Esophagus squamous epithelium (tissue), 5 donors: Measurements from ENCODE around the gene SMYD1. TPM values are rescaled to one million over a fixed set of nuclear protein-coding genes. Genes with fewer than 3 reads are reported as not detected.

Experiments
- DNase-seq: peaks from one replicate; lab custom pipeline; 2025; lab: John Stamatoyannopoulos, UW
- H3K27ac ChIP-seq, 4 donors: fragments of 200-600 bp; sonication (generic); one replicate each; pipeline ENCODE4 v1.5.1; 2016 to 2019; ENCODE audit warnings: mild to moderate bottlenecking in 1 of 4
- H3K27me3 ChIP-seq, 4 donors: fragments of 200-600 bp; sonication (generic); 1 replicate in 3 of 4; 2 replicates in 1 of 4; pipeline versions ENCODE4 v1.5.1 to v1.6.0; 2017 to 2021; ENCODE audit warnings: antibody characterized with exemption in 1 of 4
- H3K36me3 ChIP-seq, 3 donors: fragments of 200-600 bp; sonication (generic); one replicate each; pipeline ENCODE4 v1.5.1; 2016 to 2019
- H3K4me1 ChIP-seq, 3 donors: fragments of 200-600 bp; sonication (generic); one replicate each; pipeline ENCODE4 v1.5.1; 2017 to 2019
- H3K4me3 ChIP-seq, 4 donors: fragments of 200-600 bp; sonication (generic); 1 replicate in 3 of 4; 2 replicates in 1 of 4; pipeline ENCODE4 v1.5.1; 2016 to 2019; ENCODE audit warnings: mild to moderate bottlenecking in 2 of 4, moderate library complexity in 1 of 4
- H3K9me3 ChIP-seq, 3 donors: fragments of 200-600 bp; sonication (generic); one replicate each; pipeline ENCODE4 v1.5.1; 2016 to 2019
- CTCF ChIP-seq, 6 experiments: fragments of 450-650 bp in 4 of 6; fragments of 200-600 bp in 2 of 6; sonication (generic) in 2 of 6; IDR thresholded peaks; one replicate each; pipeline ENCODE4 v1.5.1; 2016 to 2019; ENCODE audit warnings: antibody characterized with exemption in 6 of 6, mild to moderate bottlenecking in 4 of 6, moderate library complexity in 4 of 6
- POLR2A ChIP-seq, 4 donors: fragments of 450-650 bp; IDR thresholded peaks; one replicate each; pipeline ENCODE4 v1.6.1; 2017; ENCODE audit warnings: antibody characterized with exemption in 4 of 4, mild to moderate bottlenecking in 4 of 4, moderate library complexity in 3 of 4
- WGBS, 2 donors: methylation state at CpG; one replicate each; pipeline ENCODE4 v1.1.5; 2018; 5-methylcytosine and 5-hydroxymethylcytosine counted together
- intact Hi-C: fragments of 100-400 bp; cut with DNase I; formaldehyde crosslinking; loops from one replicate; pipeline ENCODE4 v1.15.0; 2022
- total RNA-seq, 4 donors: library from RNA; depleted of rRNA; stranded (reverse); fragments of >200 nt; gene quantifications; one replicate each; pipeline ENCODE4 v1.1.0, GENCODE V29; 2016
- donor health status: DM: yes; HTN: yes; CAD: no.

The SMYD1 gene
- total RNA-seq, 4 donors from 2014 or later: 0.27 TPM; not detected in 3

GRCh38 chr2:88136817-88137216 is 69.2 kb downstream of the SMYD1 start:
- no peak for TF ChIP-seq CTCF (IDR thresholded peaks at IDR 0.05)
- no peak for TF ChIP-seq POLR2A (IDR thresholded peaks at IDR 0.05)
- WGBS, 2 donors: 64 to 68% methylated on average over 4 of the region's 4 CpGs
- intact Hi-C loops: no loop called here

GRCh38 chr2:88137833-88138232 is 70.2 kb downstream of the SMYD1 start:
- TF ChIP-seq POLR2A (IDR thresholded peaks at IDR 0.05): no peak
- no peak for TF ChIP-seq CTCF (IDR thresholded peaks at IDR 0.05)
- H3K27me3 ChIP-seq: peaks cover 0 to 18% (median 0%) of the 10 kb centered on the region in 4 donors
- intact Hi-C loops: no loop called here
- WGBS, 2 donors: 82 to 86% methylated on average over 4 of the region's 4 CpGs
- no peak overlapping the region for H3K27ac ChIP-seq
- H3K4me3 ChIP-seq: no peak overlapping the region
- peaks cover 0 to 8% (median 0%) of the 10 kb centered on the region in 3 donors for H3K9me3 ChIP-seq
- no peak for DNase-seq
- no peaks in the 10 kb centered on the region for H3K4me1 ChIP-seq
- no peaks in the 10 kb centered on the region for H3K36me3 ChIP-seq

More at GRCh38 chr2:88136817-88137216, 69.2 kb downstream of the SMYD1 start:
- Histone ChIP-seq H3K27me3 (peaks cover 0 to 18% (median 0%) of the 10 kb centered on the region in 4 donors), H3K4me3 (no peak overlapping the region), H3K27ac (no peak overlapping the region), H3K36me3 (no peaks in the 10 kb centered on the region), H3K9me3 (peaks cover 0 to 3% (median 0%) of the 10 kb centered on the region in 3 donors), H3K4me1 (no peaks in the 10 kb centered on the region)
- DNase-seq: no peak

GRCh38 chr2:88139203-88139702 is 71.6 kb downstream of the SMYD1 start:
- H3K36me3 ChIP-seq: no peaks in the 10 kb centered on the region
- no peak overlapping the region for H3K4me3 ChIP-seq
- no peaks in the 10 kb centered on the region for H3K4me1 ChIP-seq
- no peak overlapping the region for H3K27ac ChIP-seq
- intact Hi-C loops: no loop called here
- WGBS, 2 donors: 37 to 65% methylated on average over 2 of the region's 2 CpGs
- H3K27me3 ChIP-seq: peaks cover 0 to 18% (median 0%) of the 10 kb centered on the region in 4 donors
- H3K9me3 ChIP-seq: peaks cover 0 to 8% (median 0%) of the 10 kb centered on the region in 3 donors
- TF ChIP-seq CTCF (IDR thresholded peaks at IDR 0.05) (no peak), POLR2A (IDR thresholded peaks at IDR 0.05) (no peak)
- DNase-seq: no peak

GRCh38 chr2:88139804-88140203 is 72.2 kb downstream of the SMYD1 start:
- no peaks in the 10 kb centered on the region for H3K4me1 ChIP-seq
- intact Hi-C loops: no loop called here
- peaks cover 0 to 8% (median 0%) of the 10 kb centered on the region in 3 donors for H3K9me3 ChIP-seq
- H3K4me3 ChIP-seq: no peak overlapping the region
- H3K36me3 ChIP-seq: no peaks in the 10 kb centered on the region
- peaks cover 0 to 18% (median 0%) of the 10 kb centered on the region in 4 donors for H3K27me3 ChIP-seq
- DNase-seq: no peak
- WGBS, 2 donors: 77 to 78% methylated on average over 6 of the region's 6 CpGs
- no peak overlapping the region for H3K27ac ChIP-seq
- TF ChIP-seq CTCF (IDR thresholded peaks at IDR 0.05): no peak
- TF ChIP-seq POLR2A (IDR thresholded peaks at IDR 0.05): no peak

- no peak overlapping the region for H3K27ac ChIP-seq
- no peaks in the 10 kb centered on the region for H3K36me3 ChIP-seq
- intact Hi-C loops: no loop called here
- peaks cover 0 to 4% (median 0%) of the 10 kb centered on the region in 4 donors for H3K27me3 ChIP-seq
- WGBS, 2 donors: 85 to 88% methylated on average over 2 of the region's 2 CpGs
- no peaks in the 10 kb centered on the region for H3K4me1 ChIP-seq
- no peak for DNase-seq
- H3K4me3 ChIP-seq: no peak overlapping the region
- peaks cover 0 to 8% (median 0%) of the 10 kb centered on the region in 3 donors for H3K9me3 ChIP-seq
- TF ChIP-seq POLR2A (IDR thresholded peaks at IDR 0.05): no peak
- no peak for TF ChIP-seq CTCF (IDR thresholded peaks at IDR 0.05)
These were observed 74.3 kb downstream of the SMYD1 start for GRCh38 chr2:88141952-88142351.
